CD4-positive, alpha-beta T cell treated with Interleukin-10 for 1 hour (primary cell): ENCODE measurements around the gene AKAP1.
"Not testable (repeated sequence)": the region's sequence is repeated elsewhere in the genome, so short reads cannot be mapped to it uniquely, and the experiment has no call there.

ENCODE experiments used
- DNase-seq: peaks from one replicate; pipeline ENCODE4 v3.0.0-alpha.2; 2020

Gene AKAP1

GRCh38 chr17:57078274-57078673 is 6.8 kb upstream of the AKAP1 start:
- no peak for DNase-seq

GRCh38 chr17:57080718-57081117 is 4.3 kb upstream of the AKAP1 start:
- no peak for DNase-seq

- DNase-seq: no peak
These were observed 2.6 kb upstream of the AKAP1 start for GRCh38 chr17:57082441-57082840.

GRCh38 chr17:57084361-57084801 is 665 bp upstream of the AKAP1 start:
- DNase-seq: no peak

- peak; percentile 63 for DNase-seq
These were observed 512 bp downstream of the AKAP1 start for GRCh38 chr17:57085448-57086068.

GRCh38 chr17:57086069-57086930 is 1.3 kb downstream of the AKAP1 start:
- DNase-seq: peak; percentile 23

- no peak for DNase-seq
These were observed 3.3 kb downstream of the AKAP1 start for GRCh38 chr17:57088298-57088697.

- no peak for DNase-seq
These were observed 4.3 kb downstream of the AKAP1 start for GRCh38 chr17:57089391-57089790.

GRCh38 chr17:57090560-57091185 is 5.6 kb downstream of the AKAP1 start:
- DNase-seq: no peak

GRCh38 chr17:57091186-57091618 is 6.2 kb downstream of the AKAP1 start:
- no peak for DNase-seq

GRCh38 chr17:57092171-57092570 is 7.1 kb downstream of the AKAP1 start:
- DNase-seq: no peak

GRCh38 chr17:57092779-57093178 is 7.7 kb downstream of the AKAP1 start:
- no peak for DNase-seq

- DNase-seq: no peak
These were observed 11.6 kb downstream of the AKAP1 start for GRCh38 chr17:57096472-57097202.

- DNase-seq: no peak
These were observed 12.9 kb downstream of the AKAP1 start for GRCh38 chr17:57097832-57098421.

GRCh38 chr17:57099165-57099564 is 14.1 kb downstream of the AKAP1 start:
- DNase-seq: no peak

GRCh38 chr17:57102122-57102521 is 17.1 kb downstream of the AKAP1 start:
- no peak for DNase-seq

- DNase-seq: not testable (repeated sequence)
These were observed 17.6 kb downstream of the AKAP1 start for GRCh38 chr17:57102660-57103059.

GRCh38 chr17:57104461-57105175 is 19.6 kb downstream of the AKAP1 start:
- no peak for DNase-seq

- no peak for DNase-seq
These were observed 20.5 kb downstream of the AKAP1 start for GRCh38 chr17:57105591-57105990.

- no peak for DNase-seq
These were observed 21.2 kb downstream of the AKAP1 start for GRCh38 chr17:57106107-57106835.

GRCh38 chr17:57106836-57107497 is 21.9 kb downstream of the AKAP1 start:
- no peak for DNase-seq
